Measurements from ENCODE around the gene UACA. TPM values are rescaled to one million over a fixed set of nuclear protein-coding genes. Genes with fewer than 3 reads are reported as not detected.

Gene UACA, protein sequence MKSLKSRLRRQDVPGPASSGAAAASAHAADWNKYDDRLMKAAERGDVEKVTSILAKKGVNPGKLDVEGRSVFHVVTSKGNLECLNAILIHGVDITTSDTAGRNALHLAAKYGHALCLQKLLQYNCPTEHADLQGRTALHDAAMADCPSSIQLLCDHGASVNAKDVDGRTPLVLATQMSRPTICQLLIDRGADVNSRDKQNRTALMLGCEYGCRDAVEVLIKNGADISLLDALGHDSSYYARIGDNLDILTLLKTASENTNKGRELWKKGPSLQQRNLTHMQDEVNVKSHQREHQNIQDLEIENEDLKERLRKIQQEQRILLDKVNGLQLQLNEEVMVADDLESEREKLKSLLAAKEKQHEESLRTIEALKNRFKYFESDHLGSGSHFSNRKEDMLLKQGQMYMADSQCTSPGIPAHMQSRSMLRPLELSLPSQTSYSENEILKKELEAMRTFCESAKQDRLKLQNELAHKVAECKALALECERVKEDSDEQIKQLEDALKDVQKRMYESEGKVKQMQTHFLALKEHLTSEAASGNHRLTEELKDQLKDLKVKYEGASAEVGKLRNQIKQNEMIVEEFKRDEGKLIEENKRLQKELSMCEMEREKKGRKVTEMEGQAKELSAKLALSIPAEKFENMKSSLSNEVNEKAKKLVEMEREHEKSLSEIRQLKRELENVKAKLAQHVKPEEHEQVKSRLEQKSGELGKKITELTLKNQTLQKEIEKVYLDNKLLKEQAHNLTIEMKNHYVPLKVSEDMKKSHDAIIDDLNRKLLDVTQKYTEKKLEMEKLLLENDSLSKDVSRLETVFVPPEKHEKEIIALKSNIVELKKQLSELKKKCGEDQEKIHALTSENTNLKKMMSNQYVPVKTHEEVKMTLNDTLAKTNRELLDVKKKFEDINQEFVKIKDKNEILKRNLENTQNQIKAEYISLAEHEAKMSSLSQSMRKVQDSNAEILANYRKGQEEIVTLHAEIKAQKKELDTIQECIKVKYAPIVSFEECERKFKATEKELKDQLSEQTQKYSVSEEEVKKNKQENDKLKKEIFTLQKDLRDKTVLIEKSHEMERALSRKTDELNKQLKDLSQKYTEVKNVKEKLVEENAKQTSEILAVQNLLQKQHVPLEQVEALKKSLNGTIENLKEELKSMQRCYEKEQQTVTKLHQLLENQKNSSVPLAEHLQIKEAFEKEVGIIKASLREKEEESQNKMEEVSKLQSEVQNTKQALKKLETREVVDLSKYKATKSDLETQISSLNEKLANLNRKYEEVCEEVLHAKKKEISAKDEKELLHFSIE (N-terminal part only)
- polyA plus RNA-seq (2013, experiment 1 of 2), result 24.5 TPM
- polyA plus RNA-seq (2013, experiment 2 of 2), result 26.6 TPM

DNA sequence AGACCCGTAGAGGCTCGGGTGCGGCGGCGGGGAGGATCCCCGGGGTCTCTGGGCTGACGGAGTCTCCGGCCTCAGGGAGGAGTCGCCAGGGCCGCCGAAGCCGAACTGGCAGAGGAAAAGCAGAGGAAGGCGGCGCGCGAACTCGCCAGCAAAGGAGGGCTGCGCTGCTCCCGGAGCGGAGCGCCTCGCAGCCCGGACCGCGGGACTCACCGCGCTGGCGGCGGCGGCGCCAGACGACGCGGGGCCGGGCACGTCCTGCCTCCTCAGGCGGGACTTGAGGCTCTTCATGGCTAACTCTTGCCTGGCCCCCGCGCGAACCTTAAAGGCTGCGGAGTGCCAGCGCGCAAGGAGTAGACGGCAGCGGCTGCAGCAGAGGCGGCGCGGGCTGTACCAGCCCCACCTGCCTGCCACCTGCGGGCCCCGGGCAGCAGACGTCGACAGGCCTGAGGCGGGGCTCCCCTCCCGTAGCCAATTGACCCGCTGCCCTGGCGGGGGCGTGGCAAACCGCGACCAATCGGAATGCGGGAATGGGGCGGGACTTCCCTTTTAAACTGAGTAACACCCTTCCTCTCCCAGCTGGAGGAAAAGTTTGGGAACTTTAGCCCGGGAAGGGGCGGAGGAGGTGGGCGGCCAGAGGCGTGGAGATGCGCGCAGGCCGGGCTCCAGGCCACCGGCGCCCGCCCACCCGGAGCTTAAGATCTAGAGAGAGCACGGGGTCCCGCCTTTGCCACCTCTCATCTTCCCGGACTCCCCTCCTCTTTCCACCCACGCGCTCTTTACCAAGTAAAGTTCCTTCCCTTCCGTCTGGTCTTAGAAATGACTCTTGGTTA, at the start of gene UACA:
TSS of gene UACA (minus strand) at position 439 of the 830 bp plus-strand sequence. CDS start at position 288, 151 bp downstream.
- Histone ChIP-seq H2BK5ac (ENCODE audit: low read length) (peak within 1 kb of the TSS; percentile 87), H3K79me1 (ENCODE audit: low read depth, low read length) (peaks cover 7% of the 10 kb centered on the region), H3K4ac (ENCODE audit: low read length) (no peak within 1 kb of the TSS), H3K18ac (ENCODE audit: low read length) (peak within 1 kb of the TSS; percentile 95), H3K36me3 (replicated peaks in 1 of 2; ENCODE audit: control insufficient read depth in 2 of 2, insufficient read depth in 2 of 2, low read length in 2 of 2) (no peaks in the 10 kb centered on the region), H2BK12ac (ENCODE audit: low read length) (no peak within 1 kb of the TSS), H4K8ac (ENCODE audit: low read depth, low read length) (no peak within 1 kb of the TSS), H3K27ac (replicated peaks; ENCODE audit: low read length) (peak within 1 kb of the TSS; percentile 90), H2AK5ac (ENCODE audit: low read depth, low read length) (peak within 1 kb of the TSS; percentile 81), H3K9ac (ENCODE audit: low read depth, low read length, poor library complexity) (peak within 1 kb of the TSS; percentile 93), H2AFZ (ENCODE audit: low read length) (peak within 1 kb of the TSS; percentile 100), H3K14ac (ENCODE audit: low read length) (peak within 1 kb of the TSS; percentile 89), H3K27me3 (ENCODE audit: control insufficient read depth in 3 of 3, insufficient read depth in 3 of 3, low read depth in 1 of 3, low read length in 3 of 3) (peaks cover 0 to 30% (median 0%) of the 10 kb centered on the region in 3 experiments), H3K23ac (ENCODE audit: low read depth, low read length, poor library complexity) (peak within 1 kb of the TSS; percentile 91), H3K4me2 (ENCODE audit: insufficient read depth, low read length, poor library complexity, severe bottlenecking) (peak within 1 kb of the TSS; percentile 86), H3K9me3 (replicated peaks in 1 of 2; ENCODE audit: control insufficient read depth in 2 of 2, insufficient read depth in 1 of 2, low read depth in 1 of 2, low read length in 2 of 2) (peaks cover 0 to 1% of the 10 kb centered on the region in 2 donors), H3K4me3 (ENCODE audit: low read length in 2 of 2) (peak within 1 kb of the TSS; percentile 88 to 98), H2BK15ac (ENCODE audit: low read length) (peak within 1 kb of the TSS; percentile 85), H2BK120ac (ENCODE audit: low read depth, low read length) (no peak within 1 kb of the TSS), H4K91ac (ENCODE audit: low read depth, low read length, poor library complexity) (no peak within 1 kb of the TSS), H3K4me1 (ENCODE audit: control insufficient read depth in 2 of 2, insufficient read depth in 1 of 2, low read depth in 1 of 2, low read length in 2 of 2) (peaks cover 3 to 9% of the 10 kb centered on the region in 2 donors)
- peak; percentile 98 for DNase-seq (ENCODE audit: low spot score)
- WGBS, 2 donors (ENCODE audit: extremely low coverage in 2 of 2, insufficient read length in 2 of 2, insufficient replicate concordance in 1 of 2), result no CpG with 5 or more reads among the region's 79 CpGs

DNA sequence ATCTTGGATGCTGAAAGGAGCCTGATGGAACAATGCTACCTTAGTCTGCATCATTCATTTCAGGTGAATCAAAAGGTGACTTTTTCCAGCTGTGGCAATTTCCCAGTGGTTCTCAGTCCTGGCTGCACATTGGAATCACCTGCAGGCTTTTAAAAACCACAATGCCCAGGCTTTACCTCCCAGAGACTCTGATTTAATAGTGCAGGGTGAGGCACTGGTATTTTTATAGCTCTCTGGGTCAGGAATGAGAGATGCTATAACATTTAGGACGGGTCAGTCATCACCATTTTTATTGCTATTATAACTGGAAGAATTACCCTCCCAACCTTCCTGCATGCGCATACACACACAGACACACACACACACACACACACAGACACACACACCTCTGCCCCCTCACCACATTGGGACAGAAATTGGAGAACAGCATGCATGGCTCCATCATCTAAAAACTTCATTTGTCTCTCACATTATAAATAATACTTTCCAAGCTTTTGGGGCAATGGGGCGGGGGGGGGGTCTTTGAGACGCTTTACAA, 49.5 kb upstream of the UACA start:
- no peaks in the 10 kb centered on the region for H3K79me1 ChIP-seq (ENCODE audit: low read depth, low read length)
- H3K4me1 ChIP-seq (ENCODE audit: control insufficient read depth in 2 of 2, insufficient read depth in 1 of 2, low read depth in 1 of 2, low read length in 2 of 2), result no peaks in the 10 kb centered on the region
- H3K4me2 ChIP-seq (ENCODE audit: insufficient read depth, low read length, poor library complexity, severe bottlenecking), result no peak overlapping the region
- H3K18ac ChIP-seq (ENCODE audit: low read length), result no peak overlapping the region
- WGBS, 2 donors (ENCODE audit: extremely low coverage in 2 of 2, insufficient read length in 2 of 2, insufficient replicate concordance in 1 of 2), result no CpG with 5 or more reads among the region's 4 CpGs
- H3K23ac ChIP-seq (ENCODE audit: low read depth, low read length, poor library complexity), result no peak overlapping the region
- H2BK5ac ChIP-seq (ENCODE audit: low read length), result no peak overlapping the region
- H3K27ac ChIP-seq (replicated peaks; ENCODE audit: low read length), result no peak overlapping the region
- no peak overlapping the region for H2AFZ ChIP-seq (ENCODE audit: low read length)
- H4K91ac ChIP-seq (ENCODE audit: low read depth, low read length, poor library complexity), result no peak overlapping the region
- H2BK12ac ChIP-seq (ENCODE audit: low read length), result no peak overlapping the region
- no peak overlapping the region for H2BK120ac ChIP-seq (ENCODE audit: low read depth, low read length)
- H2AK5ac ChIP-seq (ENCODE audit: low read depth, low read length), result no peak overlapping the region
- no peak overlapping the region for H3K9ac ChIP-seq (ENCODE audit: low read depth, low read length, poor library complexity)
- H4K8ac ChIP-seq (ENCODE audit: low read depth, low read length), result no peak overlapping the region
- H3K27me3 ChIP-seq (ENCODE audit: control insufficient read depth in 3 of 3, insufficient read depth in 3 of 3, low read depth in 1 of 3, low read length in 3 of 3), result no peaks in the 10 kb centered on the region
- no peak overlapping the region for H3K14ac ChIP-seq (ENCODE audit: low read length)
- H3K4me3 ChIP-seq (ENCODE audit: low read length in 2 of 2), result no peak overlapping the region
- no peaks in the 10 kb centered on the region for H3K36me3 ChIP-seq (replicated peaks in 1 of 2; ENCODE audit: control insufficient read depth in 2 of 2, insufficient read depth in 2 of 2, low read length in 2 of 2)
- no peak overlapping the region for H2BK15ac ChIP-seq (ENCODE audit: low read length)
- H3K4ac ChIP-seq (ENCODE audit: low read length), result no peak overlapping the region
- peaks cover 0 to 2% of the 10 kb centered on the region in 2 donors for H3K9me3 ChIP-seq (replicated peaks in 1 of 2; ENCODE audit: control insufficient read depth in 2 of 2, insufficient read depth in 1 of 2, low read depth in 1 of 2, low read length in 2 of 2)
- DNase-seq (ENCODE audit: low spot score), result no peak

DNA sequence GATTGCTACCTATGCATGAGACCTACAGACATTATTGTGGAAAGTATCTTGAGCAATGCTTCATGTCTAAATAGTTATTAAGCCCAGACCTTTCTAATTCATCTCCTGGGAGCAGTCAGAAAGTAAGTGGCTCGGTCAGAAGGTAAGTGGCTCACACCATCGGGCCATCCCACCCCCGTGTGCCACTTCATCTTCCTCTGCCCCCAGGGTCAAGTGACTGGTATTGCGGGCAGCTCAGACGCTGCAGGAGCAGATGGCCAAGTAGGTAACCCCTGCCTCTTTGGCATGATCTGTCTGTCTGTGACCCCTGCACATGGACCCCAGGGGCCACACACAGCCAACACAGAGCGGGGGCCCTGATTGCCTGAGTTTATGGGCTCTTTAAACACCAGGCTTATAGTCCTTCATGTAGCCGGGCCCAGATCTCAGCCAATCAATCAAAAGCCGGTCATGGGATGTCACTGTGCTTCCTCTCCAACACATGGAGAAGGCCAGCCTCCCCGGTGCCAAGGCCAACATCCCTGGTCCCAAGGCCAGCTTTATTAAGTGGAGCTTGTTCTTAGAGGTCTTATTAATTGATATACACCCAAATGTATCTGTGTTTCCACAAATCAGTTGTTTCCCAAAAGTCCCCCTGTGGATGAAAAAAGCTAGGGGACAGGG, 47.7 kb upstream of the UACA start:
- H3K14ac ChIP-seq (ENCODE audit: low read length), result no peak overlapping the region
- no peak overlapping the region for H2AFZ ChIP-seq (ENCODE audit: low read length)
- peaks cover 0 to 2% of the 10 kb centered on the region in 2 donors for H3K9me3 ChIP-seq (replicated peaks in 1 of 2; ENCODE audit: control insufficient read depth in 2 of 2, insufficient read depth in 1 of 2, low read depth in 1 of 2, low read length in 2 of 2)
- H3K9ac ChIP-seq (ENCODE audit: low read depth, low read length, poor library complexity), result no peak overlapping the region
- no peak overlapping the region for H3K4me3 ChIP-seq (ENCODE audit: low read length in 2 of 2)
- H4K91ac ChIP-seq (ENCODE audit: low read depth, low read length, poor library complexity), result no peak overlapping the region
- H3K36me3 ChIP-seq (replicated peaks in 1 of 2; ENCODE audit: control insufficient read depth in 2 of 2, insufficient read depth in 2 of 2, low read length in 2 of 2), result no peaks in the 10 kb centered on the region
- H2AK5ac ChIP-seq (ENCODE audit: low read depth, low read length), result no peak overlapping the region
- WGBS, 2 donors (ENCODE audit: extremely low coverage in 2 of 2, insufficient read length in 2 of 2, insufficient replicate concordance in 1 of 2), result no CpG with 5 or more reads among the region's 9 CpGs
- H3K18ac ChIP-seq (ENCODE audit: low read length), result no peak overlapping the region
- no peak overlapping the region for H3K4ac ChIP-seq (ENCODE audit: low read length)
- H2BK12ac ChIP-seq (ENCODE audit: low read length), result peak overlapping the region; percentile 78
- H4K8ac ChIP-seq (ENCODE audit: low read depth, low read length), result no peak overlapping the region
- no peak overlapping the region for H3K27ac ChIP-seq (replicated peaks; ENCODE audit: low read length)
- no peak overlapping the region for H2BK5ac ChIP-seq (ENCODE audit: low read length)
- H3K79me1 ChIP-seq (ENCODE audit: low read depth, low read length), result no peaks in the 10 kb centered on the region
- peak overlapping the region; percentile 88 for H2BK120ac ChIP-seq (ENCODE audit: low read depth, low read length)
- H3K27me3 ChIP-seq (ENCODE audit: control insufficient read depth in 3 of 3, insufficient read depth in 3 of 3, low read depth in 1 of 3, low read length in 3 of 3), result peaks cover 0 to 7% (median 0%) of the 10 kb centered on the region in 3 experiments
- DNase-seq (ENCODE audit: low spot score), result no peak
- no peak overlapping the region for H2BK15ac ChIP-seq (ENCODE audit: low read length)
- no peak overlapping the region for H3K23ac ChIP-seq (ENCODE audit: low read depth, low read length, poor library complexity)
- no peak overlapping the region for H3K4me2 ChIP-seq (ENCODE audit: insufficient read depth, low read length, poor library complexity, severe bottlenecking)
- no peaks in the 10 kb centered on the region for H3K4me1 ChIP-seq (ENCODE audit: control insufficient read depth in 2 of 2, insufficient read depth in 1 of 2, low read depth in 1 of 2, low read length in 2 of 2)

All from neuronal stem cell (in vitro differentiated cells).